Peyer's patch (tissue), 4 donors: Measurements from ENCODE around the gene CNTN5. TPM values are rescaled to one million over a fixed set of nuclear protein-coding genes. Genes with fewer than 3 reads are reported as not detected.

ENCODE experiments used
- DNase-seq, 3 donors: peaks; one replicate each; pipeline ENCODE4 v3.0.0-alpha.2; 2017 to 2019
- H3K27ac ChIP-seq, 4 donors: fragments of 200-600 bp; sonication (generic); one replicate each; pipeline ENCODE4 v1.5.1; 2016 to 2019
- H3K27me3 ChIP-seq, 2 donors: fragments of 200-600 bp; sonication (generic); one replicate each; pipeline ENCODE4 v1.5.1; 2019
- H3K36me3 ChIP-seq, 3 donors: fragments of 200-600 bp; sonication (generic); one replicate each; pipeline ENCODE4 v1.5.1; 2016 to 2019
- H3K4me1 ChIP-seq, 4 donors: fragments of 200-600 bp; sonication (generic); one replicate each; pipeline ENCODE4 v1.5.1; 2016 to 2019
- H3K4me3 ChIP-seq, 4 donors: fragments of 200-600 bp; sonication (generic); 1 replicate in 3 of 4; 2 replicates in 1 of 4; pipeline ENCODE4 v1.5.1; 2016 to 2019; ENCODE audit warnings: mild to moderate bottlenecking in 1 of 4
- H3K9me3 ChIP-seq, 4 donors: fragments of 200-600 bp; sonication (generic); one replicate each; pipeline ENCODE4 v1.5.1; 2016 to 2019; ENCODE audit warnings: mild to moderate bottlenecking in 1 of 4
- CTCF ChIP-seq, 6 experiments: fragments of 450-650 bp in 4 of 6; fragments of 200-600 bp in 2 of 6; sonication (generic) in 1 of 6; IDR thresholded peaks; one replicate each; pipeline ENCODE4 v1.5.1; 2017 to 2019; ENCODE audit warnings: antibody characterized with exemption in 6 of 6, mild to moderate bottlenecking in 3 of 6, moderate library complexity in 1 of 6
- POLR2A ChIP-seq, 2 donors: fragments of 450-650 bp; IDR thresholded peaks; one replicate each; pipeline ENCODE4 v1.5.1; 2017; ENCODE audit warnings: antibody characterized with exemption in 2 of 2, mild to moderate bottlenecking in 2 of 2, moderate library complexity in 2 of 2
- total RNA-seq, 4 donors: library from RNA; depleted of rRNA; stranded (reverse); fragments of >200 nt; gene quantifications; one replicate each; pipeline ENCODE4 v1.1.0, GENCODE V29; 2016

The CNTN5 gene
- not detected for total RNA-seq

GRCh38 chr11:99020352-99021225 is at the start of gene CNTN5:
TSS of gene CNTN5 (plus strand) at chr11:99020949.
- H3K4me3 ChIP-seq: peak within 1 kb of the TSS in 2 of 4 donors; percentile 30 to 32
- H3K27ac ChIP-seq: no peak within 1 kb of the TSS
- H3K4me1 ChIP-seq: peaks cover 0 to 6% (median 0%) of the 10 kb centered on the region in 4 donors
- TF ChIP-seq CTCF (IDR thresholded peaks at IDR 0.05) (no peak), POLR2A (IDR thresholded peaks at IDR 0.05) (no peak)
- H3K9me3 ChIP-seq: no peaks in the 10 kb centered on the region
- no peaks in the 10 kb centered on the region for H3K27me3 ChIP-seq
- no peaks in the 10 kb centered on the region for H3K36me3 ChIP-seq
- peak in 2 of 3 donors; percentile 45 to 50 for DNase-seq

GRCh38 chr11:98979205-98979604 is 41.5 kb upstream of the CNTN5 start:
- no peak for TF ChIP-seq CTCF (IDR thresholded peaks at IDR 0.05)
- TF ChIP-seq POLR2A (IDR thresholded peaks at IDR 0.05): no peak

DNA sequence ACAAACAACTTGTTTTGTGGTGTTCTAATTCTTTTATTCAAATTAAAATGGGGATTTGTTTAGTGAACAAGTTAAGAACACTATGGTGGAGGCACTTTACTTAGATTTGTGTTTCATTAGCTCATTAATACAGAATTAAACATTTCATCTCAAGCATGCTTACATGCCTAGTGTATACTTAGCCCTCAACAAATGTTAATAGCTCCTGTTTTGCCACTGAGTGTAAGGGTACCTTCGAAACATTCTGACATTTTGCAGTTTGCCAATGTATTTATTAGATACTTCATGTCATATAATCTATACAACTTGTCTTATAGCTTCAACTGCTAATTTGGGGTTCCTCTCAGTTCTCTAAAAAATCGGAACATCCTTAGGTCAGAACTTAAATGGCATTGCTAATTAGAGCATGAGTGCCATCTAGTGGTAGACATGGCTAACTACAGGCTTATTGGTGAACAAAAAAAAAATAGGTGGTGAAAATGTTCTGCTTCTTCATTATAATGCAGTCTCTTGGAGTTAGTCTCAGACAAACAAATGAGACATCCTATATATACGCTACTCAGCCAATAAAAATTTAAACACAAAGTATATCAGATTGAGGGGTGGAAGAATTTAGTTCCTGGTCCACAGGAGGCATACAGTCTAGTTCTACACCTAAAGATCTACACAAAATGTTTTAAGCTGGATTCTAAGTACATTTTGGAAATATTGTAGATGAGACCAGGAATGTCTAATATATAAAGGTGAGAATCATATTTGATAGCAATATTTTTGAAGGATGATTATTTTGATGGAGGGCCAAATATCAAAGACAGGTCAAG is 4.9 kb upstream of the CNTN5 start:
- H3K9me3 ChIP-seq: no peaks in the 10 kb centered on the region
- DNase-seq: no peak
- no peaks in the 10 kb centered on the region for H3K36me3 ChIP-seq
- peaks cover 0 to 4% (median 0%) of the 10 kb centered on the region in 4 donors for H3K4me1 ChIP-seq
- H3K27me3 ChIP-seq: no peaks in the 10 kb centered on the region
- TF ChIP-seq POLR2A (IDR thresholded peaks at IDR 0.05): no peak
- TF ChIP-seq CTCF (IDR thresholded peaks at IDR 0.05): peak; percentile 26 to 76 (median 63)
- no peak overlapping the region for H3K4me3 ChIP-seq
- no peak overlapping the region for H3K27ac ChIP-seq

More at GRCh38 chr11:98979205-98979604, 41.5 kb upstream of the CNTN5 start:
- Histone ChIP-seq H3K27ac (no peak overlapping the region), H3K27me3 (no peaks in the 10 kb centered on the region), H3K4me1 (no peaks in the 10 kb centered on the region), H3K9me3 (peaks cover 0 to 6% (median 0%) of the 10 kb centered on the region in 4 donors), H3K36me3 (no peaks in the 10 kb centered on the region), H3K4me3 (no peak overlapping the region)
- no peak for DNase-seq

GRCh38 chr11:99019696-99020095 is 1.1 kb upstream of the CNTN5 start:
- DNase-seq: no peak
- Histone ChIP-seq H3K4me3 (no peak overlapping the region), H3K9me3 (no peaks in the 10 kb centered on the region), H3K36me3 (no peaks in the 10 kb centered on the region), H3K27ac (no peak overlapping the region), H3K27me3 (no peaks in the 10 kb centered on the region), H3K4me1 (peaks cover 0 to 6% (median 0%) of the 10 kb centered on the region in 4 donors)
- TF ChIP-seq CTCF (IDR thresholded peaks at IDR 0.05) (no peak), POLR2A (IDR thresholded peaks at IDR 0.05) (no peak)

DNA sequence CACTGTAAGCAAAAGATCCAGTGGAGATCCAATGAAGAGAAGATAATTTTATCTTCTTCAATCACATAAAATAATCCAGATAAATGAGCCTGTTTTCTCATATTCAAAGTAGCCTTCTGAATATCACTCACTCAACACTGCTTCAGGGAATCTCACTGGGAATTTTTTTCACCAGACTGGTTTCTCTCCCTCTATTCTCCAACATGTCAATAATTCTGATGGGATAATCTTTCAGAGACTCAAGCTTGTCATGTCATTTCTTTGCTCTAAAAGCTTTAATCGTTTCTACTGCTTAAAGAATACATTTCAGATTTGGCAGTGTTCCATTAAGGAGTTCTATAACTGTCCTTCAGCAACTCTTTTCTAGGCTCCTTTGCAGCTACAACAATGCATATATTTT is 16.3 kb downstream of the CNTN5 start:
- Histone ChIP-seq H3K27me3 (no peaks in the 10 kb centered on the region), H3K4me3 (no peak overlapping the region), H3K4me1 (no peaks in the 10 kb centered on the region), H3K9me3 (no peaks in the 10 kb centered on the region), H3K27ac (no peak overlapping the region), H3K36me3 (no peaks in the 10 kb centered on the region)
- TF ChIP-seq POLR2A (IDR thresholded peaks at IDR 0.05): no peak
- no peak for DNase-seq

DNA sequence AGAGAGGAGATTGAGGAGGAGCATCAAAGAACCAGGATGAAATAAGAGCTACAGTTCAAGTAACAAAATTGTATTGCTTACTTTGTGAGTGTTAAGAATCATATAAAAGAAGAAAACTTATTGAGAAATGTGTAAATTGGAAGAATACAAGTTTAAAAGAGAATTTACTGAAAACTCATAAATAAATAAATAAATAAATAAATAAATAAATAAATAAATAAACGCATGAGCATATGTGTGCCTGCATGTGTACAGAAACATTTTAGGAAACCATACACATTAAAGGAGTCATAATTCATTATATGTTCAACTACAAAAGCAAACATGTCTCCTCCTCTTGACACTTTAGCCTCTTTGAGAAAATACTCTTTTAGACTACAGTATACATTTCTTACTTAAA is 42.6 kb downstream of the CNTN5 start:
- no peak overlapping the region for H3K4me3 ChIP-seq
- no peak overlapping the region for H3K27ac ChIP-seq
- no peak for DNase-seq
- H3K4me1 ChIP-seq: no peaks in the 10 kb centered on the region
- no peaks in the 10 kb centered on the region for H3K9me3 ChIP-seq
- no peak for TF ChIP-seq CTCF (IDR thresholded peaks at IDR 0.05)
- H3K36me3 ChIP-seq: no peaks in the 10 kb centered on the region
- H3K27me3 ChIP-seq: no peaks in the 10 kb centered on the region
